GM23248 (cell line): ENCODE measurements around the gene AK2.

Experiments
- EZH2 ChIP-seq: fragments of 200-600 bp; sonication (generic); IDR thresholded peaks from 2 replicates; pipeline ENCODE4 v1.6.1; 2018; ENCODE audit warnings: antibody characterized with exemption, mild to moderate bottlenecking; ENCODE audit not compliant: insufficient read depth, poor library complexity, severe bottlenecking
- EZH2phosphoT487 ChIP-seq: fragments of 200-600 bp; sonication (generic); IDR thresholded peaks from 2 replicates; pipeline ENCODE4 v1.6.1; 2018; ENCODE audit warnings: antibody characterized with exemption, moderate library complexity, mild to moderate bottlenecking, low read depth; ENCODE audit not compliant: insufficient read depth

DNA sequence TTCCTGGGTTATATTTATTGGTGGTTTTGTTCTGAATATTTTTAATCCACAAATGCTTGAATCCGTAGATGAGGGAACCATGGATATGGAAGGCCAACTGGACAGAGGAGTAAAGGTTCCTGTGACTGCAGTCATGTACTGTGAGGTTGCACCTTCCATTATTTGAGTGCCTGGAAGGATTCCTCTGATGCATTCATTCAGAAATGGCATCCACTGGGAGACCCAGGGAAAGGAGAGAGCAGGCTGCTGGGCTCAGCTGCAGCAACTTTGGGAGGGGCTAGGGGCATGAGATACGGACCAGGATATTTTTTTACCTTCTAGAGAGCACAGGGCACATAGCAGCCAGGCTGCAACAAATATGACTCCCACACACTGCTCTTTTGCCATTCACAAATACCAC is 19.5 kb downstream of the AK2 start:
- no peak for TF ChIP-seq EZH2phosphoT487
- TF ChIP-seq EZH2, result no peak
